COR-L47 (cell line): ENCODE data around the gene FAM13A.
"Not testable (repeated sequence)": the region's sequence is repeated elsewhere in the genome, so short reads cannot be mapped to it uniquely, and the experiment has no call there.

Source experiments
- DNase-seq: peaks from one replicate; lab custom pipeline; 2025; lab: John Stamatoyannopoulos, UW

The FAM13A gene

DNA sequence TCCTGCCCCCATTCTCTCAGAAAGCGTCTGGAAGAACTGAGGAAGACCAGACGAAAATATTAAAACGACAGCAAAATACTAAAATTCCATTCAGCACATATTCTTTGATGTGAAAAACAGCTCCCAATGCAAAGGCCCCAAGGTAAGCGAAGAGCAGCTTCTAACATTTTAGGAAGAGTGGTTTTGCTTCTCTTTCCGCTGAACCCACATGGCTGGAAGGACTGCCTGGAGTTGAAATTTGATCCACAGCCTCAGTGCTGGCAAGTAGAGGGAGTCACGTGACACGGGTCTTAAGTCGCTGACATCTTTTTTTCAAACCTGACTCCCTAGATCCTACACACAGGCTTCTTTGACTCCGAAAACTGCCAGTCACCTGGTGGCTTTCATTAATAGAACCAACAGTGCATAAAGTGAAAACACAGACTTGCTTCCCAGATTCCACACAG lies at the start of gene FAM13A:
Gene FAM13A (minus strand): TSS at position 233 of the 446 bp plus-strand sequence. CDS start 221 bp downstream, at position 12.
- DNase-seq = peak; percentile 94

DNA sequence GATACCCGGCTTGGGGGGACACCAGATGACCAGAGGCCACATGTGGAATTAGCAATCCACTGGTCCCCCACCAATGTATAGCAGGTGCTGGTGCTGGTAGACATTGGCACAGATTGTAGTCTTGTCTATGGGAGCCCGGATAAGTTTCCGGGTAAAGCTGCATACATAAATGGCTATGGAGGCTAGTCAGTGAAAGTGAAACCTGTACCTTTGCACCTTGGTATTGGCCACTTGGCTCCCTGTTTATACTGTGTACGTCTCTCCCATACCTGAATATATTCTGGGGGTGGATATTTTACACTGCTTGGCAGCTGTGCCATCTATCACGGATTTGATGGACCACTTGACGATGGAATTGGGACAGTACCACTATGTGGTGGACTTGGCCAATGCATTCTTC lies 48.7 kb upstream of the FAM13A start:
- DNase-seq = no peak

DNA sequence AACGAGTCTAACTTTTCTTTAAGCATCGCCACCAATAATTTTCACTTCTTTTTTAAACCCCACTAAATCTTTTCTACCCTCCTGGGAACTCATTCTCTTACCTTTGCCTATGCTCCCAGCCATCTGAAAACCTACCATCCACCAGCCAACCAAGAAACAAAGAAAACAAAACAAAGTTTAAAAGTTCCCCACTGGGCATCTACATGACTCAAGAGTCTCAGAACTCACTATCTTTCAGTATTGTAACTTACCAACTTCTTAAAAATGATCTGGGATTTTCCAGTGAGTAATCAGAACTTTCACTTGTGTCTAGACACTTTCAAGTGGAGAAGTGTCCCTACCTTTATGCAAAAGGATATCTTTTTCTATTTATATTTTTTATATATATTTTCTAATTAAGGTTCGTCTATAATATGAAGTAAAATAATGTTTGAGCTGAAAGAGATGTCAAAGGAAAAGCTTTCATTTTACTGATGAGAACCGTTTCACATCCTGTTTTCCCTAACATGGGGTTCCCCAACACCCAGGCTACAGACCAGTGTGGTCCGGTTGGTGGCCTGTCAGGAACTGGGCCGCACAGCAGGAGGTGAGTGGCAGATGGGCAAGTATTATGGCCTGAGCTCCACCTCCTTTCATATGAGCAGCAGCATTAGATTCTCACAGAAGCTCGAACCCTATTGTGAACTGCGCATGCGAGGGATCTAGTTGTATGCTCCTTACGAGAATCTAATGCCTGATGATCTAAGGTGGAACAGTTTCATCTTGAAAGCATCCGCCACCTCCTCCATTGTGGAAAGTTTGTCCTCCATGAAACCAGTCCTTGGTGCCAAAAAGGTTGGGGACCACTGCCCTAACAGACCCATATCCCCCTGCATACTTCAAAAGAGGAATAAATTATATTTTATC lies 44.5 kb upstream of the FAM13A start:
- no peak for DNase-seq

DNA sequence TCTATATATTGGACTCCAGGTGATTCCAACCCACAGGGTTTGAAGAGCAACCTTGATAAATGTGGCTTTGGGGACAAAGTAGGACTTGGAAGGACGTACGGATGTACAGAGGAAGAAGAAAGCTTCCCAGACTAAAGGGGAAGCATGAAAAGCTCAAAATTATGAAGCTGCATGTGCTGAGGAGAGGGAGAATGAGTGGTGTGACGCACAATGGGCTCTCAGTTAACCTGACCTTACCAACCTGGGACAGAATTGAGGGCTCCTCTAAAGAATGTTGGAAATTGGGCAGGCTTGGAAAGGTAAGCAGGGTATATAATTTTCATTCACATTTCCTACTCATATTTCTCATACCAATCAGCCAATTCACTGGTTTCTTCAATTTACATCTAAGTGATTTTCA lies 43.9 kb upstream of the FAM13A start:
- DNase-seq = no peak

DNA sequence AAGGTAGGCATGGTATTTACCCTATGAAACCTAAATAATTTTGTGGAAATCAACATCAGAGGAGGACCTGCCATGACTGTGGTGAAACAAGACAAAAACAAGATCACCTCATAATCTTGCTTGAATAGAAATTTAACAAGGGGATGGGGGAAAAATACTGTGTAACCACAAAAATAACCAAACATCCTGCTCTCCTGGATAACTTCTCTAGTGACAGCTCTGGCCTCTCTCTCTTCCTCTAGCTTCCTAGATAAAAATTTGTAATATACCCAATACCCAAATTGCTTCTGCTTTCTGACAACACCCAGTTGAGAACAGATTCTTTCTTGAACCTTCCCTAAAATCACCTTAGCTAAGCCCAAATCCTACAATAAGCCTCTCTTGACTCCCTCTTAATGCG lies 42.5 kb upstream of the FAM13A start:
- DNase-seq = no peak

DNA sequence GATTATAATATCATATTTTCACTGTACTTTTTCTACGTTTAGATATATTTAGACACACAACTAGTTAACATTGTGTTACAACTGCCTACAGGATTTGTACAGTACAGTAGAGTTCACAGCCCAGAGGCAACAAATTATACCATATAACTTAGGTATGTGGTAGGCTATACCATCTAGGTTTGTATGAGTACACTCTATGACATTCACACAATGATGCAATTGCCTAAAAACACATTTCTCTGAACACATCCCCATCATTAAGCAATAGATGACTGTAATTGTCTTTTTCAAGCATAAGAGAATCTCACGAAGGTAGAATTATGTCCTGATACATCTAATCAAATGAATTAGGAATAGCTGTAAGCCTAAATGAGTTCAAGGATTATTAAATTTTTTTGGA lies 42.0 kb upstream of the FAM13A start:
- DNase-seq = no peak

DNA sequence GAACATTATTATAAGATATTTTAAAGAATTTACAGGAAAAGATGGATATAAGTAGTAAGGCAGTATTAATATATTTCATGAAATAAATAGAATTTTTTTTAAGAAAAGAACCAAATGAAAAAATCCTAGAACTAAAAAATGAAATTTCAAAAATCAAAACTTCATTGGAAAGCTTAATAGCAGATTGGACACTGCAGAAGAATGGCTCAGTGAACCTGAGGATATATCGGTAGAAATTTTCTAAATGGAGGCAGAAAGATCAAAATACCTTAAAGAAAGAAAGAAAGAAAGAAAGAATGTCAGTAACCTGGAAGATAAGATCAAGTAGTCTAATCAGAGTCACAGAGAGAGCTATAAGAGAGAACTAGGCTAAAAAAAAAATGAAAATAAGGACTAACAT lies 21.3 kb upstream of the FAM13A start:
- no peak for DNase-seq

DNA sequence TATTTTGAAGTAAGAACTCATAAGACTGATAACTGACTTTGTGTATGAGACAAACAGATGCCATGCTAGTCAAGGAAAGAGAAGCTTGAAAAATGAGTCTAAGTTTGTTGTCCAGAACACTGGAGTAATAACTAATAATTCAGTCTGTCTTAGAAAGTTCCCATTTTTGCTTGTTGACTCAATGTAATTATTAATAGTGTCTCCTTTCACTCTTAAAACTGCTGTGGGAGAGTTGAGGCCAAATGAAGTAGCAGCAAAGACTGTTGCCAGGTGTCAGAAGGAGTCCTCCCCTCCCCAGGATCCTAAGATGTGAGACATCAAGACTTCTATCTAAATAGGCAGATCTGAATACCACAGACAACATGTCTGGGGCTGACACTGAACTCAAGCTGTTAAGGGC lies 20.8 kb upstream of the FAM13A start:
- DNase-seq = no peak

DNA sequence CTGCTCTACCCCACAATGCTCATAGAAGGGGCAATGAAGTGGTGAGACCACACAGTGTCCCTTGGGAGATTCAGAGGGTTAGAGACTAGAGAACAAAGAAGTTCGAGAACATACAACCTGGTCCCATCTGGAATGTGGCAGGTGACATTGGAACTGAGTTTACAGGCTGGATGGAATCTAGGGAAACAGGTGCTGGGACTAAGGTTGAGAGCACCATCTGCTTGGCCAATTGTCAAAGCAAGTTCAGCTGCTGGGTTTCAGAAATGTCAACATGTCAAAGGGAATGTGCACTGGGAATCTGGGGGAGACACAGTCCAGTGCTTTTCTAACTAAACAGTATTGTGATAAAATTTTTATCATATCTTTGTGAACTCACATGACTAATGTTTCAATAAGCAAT lies 15.9 kb upstream of the FAM13A start:
- DNase-seq = no peak

DNA sequence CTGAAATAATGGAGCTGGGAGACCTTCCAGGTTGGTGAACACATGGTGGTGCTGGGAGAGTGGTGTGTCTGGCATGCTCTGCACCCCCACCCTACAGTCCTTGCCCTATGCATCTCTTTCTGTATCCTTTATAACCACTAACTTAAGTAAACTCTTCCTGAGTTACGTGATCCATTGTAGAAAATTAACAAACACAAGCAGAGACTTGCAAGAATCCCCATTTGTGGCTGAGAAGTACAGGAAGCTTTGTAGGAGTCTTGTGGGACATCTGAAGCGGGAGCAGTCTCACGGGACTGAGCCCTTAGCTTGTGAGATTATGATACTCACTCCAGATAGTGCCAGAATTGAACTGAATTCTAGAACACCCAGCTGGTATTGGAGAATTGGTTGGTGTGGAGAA lies 14.3 kb upstream of the FAM13A start:
- no peak for DNase-seq

DNA sequence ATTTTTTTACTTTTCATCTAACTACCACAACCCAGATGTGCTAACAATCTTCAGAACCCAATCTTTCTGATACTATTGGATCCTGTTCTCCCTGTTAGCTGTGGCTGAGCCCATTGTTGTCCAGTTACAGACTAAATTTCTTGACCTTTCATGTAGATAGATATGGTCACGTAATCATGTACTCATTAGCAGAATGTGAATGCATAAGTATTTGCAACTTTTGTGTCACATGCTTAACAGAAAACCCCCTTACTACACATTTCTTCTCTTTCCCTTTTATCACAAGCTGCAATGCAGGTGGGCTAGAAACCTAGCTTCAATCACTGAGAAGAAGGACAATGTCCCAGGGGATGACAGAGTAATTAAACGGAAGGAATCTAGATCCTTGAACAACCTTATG lies 13.1 kb upstream of the FAM13A start:
- DNase-seq = no peak

DNA sequence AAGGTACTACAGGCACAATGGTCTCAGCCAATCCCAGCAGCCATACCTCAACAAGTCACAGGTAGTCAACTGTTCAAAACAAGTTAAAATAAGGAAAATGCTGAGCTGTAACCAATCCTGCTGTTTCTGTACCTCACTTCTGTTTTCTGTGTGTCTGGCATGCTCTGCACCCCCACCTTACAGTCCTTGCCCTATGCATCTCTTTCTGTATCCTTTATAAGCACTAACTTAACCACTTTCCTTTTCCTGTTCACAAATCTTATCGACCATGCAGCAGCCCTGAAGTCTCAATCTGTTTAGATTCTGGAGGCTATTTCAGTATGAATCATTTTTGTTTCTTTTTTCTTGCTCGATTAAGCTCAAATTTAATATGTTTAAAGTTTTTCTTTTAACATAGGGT lies 12.5 kb upstream of the FAM13A start:
- DNase-seq = no peak

DNA sequence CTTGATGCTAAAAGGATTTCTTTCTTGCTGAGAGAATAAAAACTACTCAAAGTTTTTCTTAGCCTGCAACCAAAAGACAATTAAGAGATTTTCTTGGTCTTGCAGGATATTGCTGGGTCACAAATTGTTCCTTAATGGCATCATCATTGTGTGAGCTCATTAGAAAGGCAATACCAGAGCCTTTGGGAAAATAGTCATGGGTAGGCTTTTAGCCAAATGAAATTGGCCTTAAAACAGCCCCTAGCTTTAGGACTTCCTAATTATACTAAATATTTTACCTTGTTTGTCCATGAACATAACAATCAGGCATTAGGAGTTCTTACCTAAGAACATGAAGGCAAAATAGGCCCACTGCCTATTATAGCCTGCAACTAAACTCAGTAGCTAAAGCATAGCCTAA lies 10.4 kb upstream of the FAM13A start:
- no peak for DNase-seq

DNA sequence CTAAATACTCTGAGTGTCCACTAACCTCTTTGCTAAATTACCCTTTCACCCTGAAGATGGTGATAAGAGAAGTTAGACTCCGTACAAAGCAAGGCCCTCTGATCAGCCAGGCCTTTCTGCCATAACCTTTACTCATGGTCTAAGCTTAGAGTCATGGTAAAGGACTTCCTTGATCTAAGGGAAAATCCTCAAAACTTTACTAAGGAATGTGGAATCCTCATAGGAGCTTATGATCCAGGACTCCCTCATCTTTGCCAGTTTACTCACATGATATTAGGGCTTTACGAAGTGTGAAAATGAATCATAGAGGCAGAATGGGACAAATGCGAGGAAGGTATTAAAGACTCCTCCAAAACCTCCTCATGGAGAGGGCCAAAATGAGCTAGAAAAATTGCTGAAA lies 7.9 kb upstream of the FAM13A start:
- no peak for DNase-seq

DNA sequence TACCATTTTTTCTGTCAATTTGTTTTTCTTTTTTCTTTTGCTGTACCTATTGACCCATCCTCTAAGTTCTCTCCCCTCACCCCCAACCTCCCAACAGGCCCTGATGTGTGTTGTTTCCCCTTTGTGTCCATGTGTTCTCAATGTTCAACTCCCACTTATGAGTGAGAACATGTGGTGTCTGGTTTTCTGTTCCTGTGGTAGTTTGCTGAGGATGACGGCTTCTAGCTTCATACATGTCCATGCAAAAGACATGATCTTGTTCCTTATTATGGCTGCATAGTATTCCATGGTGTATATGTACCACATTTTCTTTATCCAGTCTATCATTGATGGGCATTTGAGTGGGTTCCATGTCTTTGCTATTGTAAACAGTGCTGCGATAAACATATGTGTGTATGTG lies 859 bp upstream of the FAM13A start:
- not testable (repeated sequence) for DNase-seq

DNA sequence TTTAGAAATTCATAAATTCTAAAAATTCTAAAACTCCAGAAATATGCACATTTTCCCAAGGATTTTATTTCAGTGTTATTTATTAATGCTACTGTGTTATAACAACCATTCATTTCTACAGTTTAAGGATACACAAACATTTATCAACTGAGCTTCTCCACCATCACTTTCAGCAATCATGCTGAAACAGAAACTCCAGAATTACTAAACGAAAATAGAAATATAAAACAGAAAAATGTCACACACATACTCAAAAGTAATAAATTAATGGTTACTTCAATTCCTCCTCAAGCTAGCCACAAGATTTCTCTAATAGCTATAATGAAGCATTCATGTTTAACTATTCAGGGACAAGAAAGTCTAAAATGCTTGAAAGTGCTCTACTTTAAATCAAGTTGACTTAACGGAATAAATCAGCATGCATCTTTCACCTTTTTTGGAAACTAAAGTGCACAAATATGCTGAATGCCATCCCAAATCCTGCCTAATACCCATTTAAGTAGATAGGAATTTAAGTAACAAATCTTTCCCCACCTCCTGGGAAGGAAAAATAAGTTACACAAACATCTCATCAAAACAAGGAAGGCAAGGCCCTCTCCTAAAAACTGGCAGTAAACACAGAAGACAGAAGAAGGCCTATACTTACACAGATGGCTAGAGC lies 563 bp downstream of the FAM13A start:
- no peak for DNase-seq

DNA sequence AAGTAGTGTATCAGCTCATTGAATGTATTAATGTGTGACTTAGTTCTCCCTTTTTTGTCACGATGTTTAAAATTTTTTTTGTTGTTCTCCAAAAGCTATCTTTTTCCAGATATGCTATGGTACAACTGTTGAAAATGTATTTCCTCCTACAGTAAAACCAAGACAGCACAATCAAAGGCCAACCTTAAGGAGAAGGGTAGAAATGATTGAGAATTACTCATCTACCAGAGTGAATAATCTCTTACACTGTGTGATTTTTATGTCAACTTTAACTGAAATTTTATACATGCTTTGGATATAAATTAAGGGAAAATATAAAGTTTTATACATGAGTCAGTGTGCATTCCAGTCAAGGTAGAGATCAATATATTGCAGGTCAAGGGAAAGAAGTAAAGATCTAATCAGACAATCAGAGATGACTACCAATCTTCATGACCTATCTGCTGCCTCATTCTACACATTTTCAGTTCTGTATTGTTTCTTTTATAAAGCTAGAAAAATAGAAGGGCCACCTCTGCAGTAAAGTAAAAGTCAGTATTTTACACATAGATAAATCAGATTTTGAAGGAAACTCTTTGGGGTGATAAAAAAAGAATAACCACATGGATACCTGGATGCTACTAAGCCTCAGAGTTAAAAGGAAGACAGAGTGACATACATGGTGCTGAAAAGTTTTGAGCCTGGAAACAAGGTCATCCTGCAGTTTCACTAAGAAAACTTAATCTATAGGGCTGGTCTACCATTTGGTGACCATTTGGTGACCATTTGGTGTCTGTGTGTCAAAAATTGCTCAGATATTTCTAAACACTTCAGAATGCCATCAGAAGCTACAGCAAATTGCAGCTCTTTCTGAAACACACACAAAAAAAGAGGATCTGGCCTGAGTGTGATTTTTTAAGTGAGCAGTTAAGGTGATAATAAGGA lies 1.6 kb downstream of the FAM13A start:
- DNase-seq = no peak

DNA sequence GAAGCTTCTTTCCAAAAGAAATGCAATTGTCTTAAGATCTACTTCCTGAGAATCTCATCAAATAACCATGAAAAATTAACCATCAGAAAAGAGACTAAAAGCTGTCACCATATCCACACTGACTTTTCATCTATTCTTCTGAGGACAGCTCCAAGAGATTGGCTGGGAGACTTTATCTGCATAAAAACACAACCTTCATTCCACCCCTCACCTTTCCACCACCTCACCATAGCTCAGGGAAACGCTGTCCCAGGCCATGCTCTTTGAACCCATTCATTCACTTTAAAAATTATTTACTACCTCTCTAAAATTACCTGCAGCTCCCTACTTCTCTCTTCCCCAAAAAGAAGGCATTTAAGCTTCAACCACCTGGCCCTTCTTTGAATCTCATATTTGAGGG lies 2.4 kb downstream of the FAM13A start:
- no peak for DNase-seq

DNA sequence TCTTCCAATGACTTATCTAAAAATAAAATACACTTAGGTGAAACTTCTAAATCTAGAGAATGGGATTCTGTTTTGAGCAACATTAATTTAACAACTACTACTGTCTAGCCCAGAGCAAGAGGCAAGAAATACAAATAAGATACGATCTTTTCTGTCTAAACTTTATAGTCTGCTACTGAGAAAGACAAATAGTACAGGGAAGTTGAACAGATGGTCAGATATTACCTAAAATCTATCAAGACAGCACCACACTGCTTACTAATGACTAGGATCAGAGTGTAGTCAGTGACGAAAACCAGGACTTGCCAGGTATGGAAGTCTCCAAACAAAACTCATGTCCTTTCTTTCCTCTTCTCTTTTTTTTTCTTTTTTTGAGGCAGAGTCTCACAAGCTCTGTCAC lies 7.1 kb downstream of the FAM13A start:
- DNase-seq = no peak

DNA sequence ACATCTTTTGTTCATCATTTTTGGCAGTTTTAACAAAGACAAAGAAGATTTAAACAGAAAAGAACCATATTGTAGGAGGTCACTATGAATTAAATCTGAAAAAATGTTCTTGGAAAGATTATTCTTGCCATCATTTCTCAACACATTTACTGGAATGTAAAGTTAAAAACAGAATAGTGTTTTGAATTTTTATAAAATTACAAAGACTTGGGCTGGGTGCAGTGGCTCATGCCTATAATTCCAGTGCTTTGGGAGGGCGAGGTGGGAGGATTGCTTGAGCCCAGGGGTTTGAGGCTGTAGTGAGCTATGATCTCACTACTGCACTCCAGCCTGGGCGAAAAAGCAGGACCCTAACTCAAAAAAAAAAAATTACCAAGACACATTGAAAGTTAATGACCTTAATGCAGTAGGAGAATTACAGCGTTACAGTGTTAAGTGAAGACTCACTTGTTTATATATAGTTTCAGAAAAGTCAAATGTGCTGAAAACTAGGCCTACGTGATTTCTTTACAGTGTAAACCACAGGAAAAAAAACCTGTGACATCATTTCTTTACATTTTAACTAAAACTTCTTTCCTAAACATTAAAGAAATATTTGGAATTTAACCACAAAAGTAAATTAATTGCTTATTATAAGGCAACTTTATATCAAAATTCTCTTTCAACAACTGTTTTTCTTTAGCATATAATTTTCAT lies 7.9 kb downstream of the FAM13A start:
- no peak for DNase-seq

DNA sequence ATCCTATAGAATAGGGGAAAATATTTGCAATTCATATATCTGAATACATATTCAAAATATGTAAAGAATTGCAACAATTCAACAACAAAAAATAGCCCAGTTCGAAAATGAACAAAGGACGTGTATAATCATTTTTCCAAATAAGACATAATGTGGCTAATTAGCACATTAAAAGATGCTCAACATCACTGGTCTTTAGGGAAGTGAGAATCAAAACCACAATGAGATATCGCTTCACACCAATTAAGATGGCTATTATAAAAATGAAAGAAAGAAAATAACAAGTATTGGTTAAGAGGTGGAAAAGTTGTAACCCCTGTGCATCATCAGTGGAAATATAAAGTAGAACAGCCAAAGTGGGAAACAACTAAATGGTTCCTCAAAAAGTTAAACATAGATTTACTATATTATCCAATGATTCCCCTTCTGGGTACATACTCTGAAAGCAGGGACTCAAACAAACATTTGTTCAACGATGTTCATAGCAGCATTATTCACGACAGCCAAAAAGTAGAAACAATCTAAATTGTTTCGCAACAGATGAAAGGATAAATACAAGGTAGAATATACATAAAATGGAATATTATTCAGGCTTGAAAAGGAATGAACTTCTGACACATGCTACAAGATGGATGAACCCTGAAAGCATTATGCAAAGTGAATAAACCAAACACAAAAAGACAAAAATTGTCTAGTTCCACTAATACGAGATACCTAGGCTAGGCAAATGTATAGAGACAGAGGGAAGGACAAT lies 12.7 kb downstream of the FAM13A start:
- no peak for DNase-seq
